Measurements from ENCODE around the gene TTC12. TPM values are rescaled to one million over a fixed set of nuclear protein-coding genes. Genes with fewer than 3 reads are reported as not detected.

TTC12 gene
- total RNA-seq, 1 experiment from 2014 or later = 11.9 TPM

DNA sequence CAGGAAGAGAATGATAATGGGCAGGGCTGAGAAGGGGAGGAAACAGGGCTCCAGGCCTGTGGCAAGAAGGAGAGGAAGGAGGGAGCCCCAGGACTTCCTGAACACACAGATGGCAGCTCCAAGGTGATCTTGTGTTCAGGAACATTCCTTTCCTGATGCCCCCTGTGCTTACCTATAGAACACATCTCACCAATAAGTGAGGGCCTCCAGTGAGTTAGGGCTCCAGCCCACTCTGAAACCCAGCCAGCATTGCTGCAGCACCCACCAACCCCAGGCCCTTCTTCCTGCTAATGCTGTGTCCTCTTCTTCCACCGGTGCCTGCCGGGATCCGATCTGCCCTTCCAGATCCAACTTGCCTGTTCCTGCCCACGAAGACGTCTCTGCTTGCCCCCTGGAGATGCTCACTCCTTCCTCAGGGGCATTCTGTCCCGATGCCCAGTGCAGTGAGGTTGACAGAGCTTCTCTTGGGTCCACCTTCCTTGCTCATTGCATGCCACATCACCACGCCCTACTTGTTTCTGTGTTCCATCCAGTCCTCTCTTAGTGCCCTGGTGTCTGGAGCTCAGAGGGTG, 90.6 kb downstream of the TTC12 start:
- no peak for DNase-seq (ENCODE audit: low spot score)

DNA sequence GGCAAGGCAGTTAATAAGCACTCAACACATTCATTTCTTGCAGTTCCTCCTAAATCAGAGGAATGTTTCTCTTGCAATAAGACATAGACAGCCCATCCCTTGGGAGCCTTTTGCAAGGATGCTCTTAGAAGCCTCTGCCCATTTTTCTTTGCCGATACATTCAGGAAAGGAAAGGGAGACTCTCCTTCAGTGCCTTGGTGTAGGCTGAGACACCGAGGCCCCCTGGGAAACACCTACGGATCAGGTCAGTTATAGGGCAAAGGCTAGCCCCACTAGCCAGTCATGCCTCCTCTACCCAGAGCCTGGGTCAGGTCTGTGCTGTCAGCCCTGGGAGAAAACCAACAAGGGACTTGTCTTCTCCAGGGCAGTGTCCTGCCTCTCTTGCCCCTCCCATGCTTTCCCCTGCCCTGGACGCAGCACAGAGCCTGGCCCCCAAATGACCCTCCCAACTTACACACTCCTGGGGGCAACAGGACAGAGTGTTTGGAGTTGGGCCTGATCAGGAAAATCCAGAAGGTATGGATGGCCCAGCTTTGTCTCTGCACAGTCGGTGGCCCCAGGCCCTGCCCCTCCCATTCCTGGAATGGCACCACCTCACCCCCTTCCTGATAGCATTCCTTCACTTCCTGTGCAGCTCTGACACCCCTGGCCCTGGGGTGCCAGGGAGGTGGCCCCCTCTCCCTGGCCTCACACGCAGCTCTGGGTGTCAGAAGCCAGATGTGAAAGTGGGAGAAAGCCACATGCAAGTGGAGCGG, 91.5 kb downstream of the TTC12 start:
- DNase-seq (ENCODE audit: low spot score) = no peak

DNA sequence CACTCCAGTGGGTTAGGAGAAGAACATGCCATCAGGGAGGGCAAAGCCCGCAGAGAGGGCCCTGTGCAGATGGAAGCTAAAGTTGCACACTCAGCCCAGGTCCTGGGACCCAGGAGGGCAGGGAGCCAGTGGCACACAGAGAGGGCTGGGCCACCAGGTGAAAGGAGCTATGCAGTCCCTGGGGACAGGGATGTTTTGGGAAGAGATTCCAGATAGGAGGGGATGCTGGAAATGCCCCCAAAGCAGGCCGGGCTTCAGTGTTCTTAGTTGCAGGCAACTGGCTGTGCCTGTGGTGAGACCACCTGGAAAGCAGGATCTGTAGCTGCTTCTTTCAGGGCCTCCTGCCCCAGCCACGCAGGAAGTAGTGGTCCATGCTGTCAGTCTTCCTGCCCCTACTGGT, 92.8 kb downstream of the TTC12 start:
- DNase-seq (ENCODE audit: low spot score) = no peak

DNA sequence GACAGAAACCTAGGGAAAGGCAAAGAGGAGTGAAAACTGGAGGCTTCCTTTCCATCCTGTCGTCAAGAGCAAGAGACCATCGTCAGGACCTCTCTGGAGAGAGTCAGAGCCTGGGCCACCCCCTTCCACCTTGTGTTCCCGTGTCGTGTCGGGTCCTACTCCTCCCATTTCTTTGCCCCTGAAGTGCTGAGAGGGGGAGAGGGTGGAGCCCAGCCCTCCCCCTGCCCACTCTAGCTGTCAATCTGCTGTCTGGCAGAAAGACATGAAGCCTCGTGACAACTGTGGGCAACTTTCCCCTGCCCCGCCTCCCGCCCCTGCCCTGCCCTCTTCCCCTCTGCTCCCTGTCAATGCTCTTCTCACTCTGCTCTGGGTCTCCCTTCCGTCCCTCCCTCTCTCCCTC, 93.8 kb downstream of the TTC12 start:
- DNase-seq (ENCODE audit: low spot score) = no peak

DNA sequence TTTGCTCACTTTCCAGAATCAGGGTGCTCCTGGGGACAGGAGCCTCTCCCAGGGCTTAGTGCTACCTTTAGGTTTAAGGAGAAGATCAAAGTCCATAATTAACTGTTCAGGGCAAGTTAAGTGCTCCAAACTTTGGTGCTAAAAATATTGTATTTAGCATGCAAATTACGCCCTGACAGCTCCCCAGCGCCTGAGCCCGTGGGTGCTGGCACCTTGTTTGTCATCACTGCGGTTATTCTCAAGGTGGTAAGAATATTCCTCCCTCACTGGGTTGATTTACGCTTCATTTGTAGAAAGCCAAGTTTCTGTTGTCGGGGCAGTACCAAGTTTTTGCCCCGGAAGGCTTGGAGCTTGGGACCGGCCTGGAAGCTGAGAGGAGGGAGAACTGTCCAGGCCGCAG, 94.5 kb downstream of the TTC12 start:
- DNase-seq (ENCODE audit: low spot score) = no peak

DNA sequence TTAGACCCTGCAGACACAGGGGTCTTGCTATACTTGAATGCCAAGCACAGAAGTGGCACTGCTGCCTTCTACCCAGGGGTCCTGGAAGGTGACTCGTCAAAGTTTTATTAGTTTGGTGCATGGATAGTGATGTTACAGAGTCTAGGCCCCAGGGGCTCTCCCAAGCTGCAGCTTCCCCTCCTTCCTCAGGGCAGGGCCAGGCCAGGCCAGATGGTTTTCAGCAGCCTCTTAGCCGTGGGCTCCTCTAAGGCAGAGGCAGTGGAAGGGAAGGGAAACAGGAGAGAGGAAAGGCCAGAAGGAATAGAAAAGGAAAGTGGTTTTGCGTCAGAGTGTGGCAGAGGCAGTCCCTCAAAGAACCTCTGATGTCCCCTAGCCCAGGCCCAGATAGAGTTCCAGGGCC, 95.1 kb downstream of the TTC12 start:
- DNase-seq (ENCODE audit: low spot score) = no peak

DNA sequence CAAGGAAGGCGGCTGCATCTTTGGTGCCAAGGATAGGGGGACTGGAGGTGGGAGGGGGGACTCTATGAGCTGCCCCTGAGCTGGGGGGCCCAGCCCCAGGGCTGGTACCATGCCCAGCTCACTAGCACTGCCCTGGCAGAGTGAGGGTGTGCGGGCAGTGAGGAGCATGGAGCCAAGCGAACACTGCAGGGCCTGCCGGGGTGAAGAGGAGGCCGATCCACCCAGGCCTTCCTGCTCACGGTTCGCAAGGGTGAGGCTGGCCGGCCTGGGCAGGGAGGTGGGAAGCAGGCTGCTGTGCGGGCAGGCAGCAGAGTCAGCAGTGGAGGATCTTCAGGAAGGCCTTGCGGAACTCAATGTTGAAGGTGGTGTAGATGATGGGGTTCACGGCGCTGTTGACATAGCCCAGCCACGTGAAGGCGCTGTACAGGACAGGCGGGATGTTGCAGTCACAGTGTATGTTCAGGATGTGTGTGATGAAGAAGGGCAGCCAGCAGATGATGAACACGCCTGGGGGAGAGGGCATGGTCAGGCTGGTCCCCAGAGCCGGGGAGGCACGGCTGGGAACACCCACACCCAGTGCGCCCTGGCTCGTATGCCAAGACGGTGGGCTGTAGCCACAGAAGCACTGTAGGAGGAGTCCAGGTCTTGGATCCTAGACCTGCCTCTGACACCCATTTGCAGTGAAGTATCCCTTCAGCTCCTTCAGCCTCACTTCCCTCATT, 96.2 kb downstream of the TTC12 start:
- DNase-seq (ENCODE audit: low spot score) = no peak

DNA sequence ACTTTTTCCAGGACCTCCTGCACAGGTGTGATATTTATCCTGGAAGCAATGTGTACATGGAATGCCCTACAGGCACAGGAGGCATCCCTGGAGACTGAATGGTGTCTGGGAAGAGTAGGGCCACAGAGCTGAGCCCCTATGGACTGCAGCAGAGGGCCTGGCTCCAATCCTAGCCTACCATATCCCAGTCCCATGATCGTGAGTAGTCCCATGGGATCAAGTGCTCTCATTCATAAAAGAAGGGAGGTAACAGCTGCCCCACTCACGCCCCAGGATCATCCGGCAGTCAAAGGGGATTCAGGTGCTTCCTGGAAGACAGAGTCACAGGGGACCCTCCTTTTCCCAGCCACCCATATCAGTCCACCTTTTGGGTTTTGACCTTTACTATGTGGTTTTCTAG, 97.2 kb downstream of the TTC12 start:
- DNase-seq (ENCODE audit: low spot score) = no peak

DNA sequence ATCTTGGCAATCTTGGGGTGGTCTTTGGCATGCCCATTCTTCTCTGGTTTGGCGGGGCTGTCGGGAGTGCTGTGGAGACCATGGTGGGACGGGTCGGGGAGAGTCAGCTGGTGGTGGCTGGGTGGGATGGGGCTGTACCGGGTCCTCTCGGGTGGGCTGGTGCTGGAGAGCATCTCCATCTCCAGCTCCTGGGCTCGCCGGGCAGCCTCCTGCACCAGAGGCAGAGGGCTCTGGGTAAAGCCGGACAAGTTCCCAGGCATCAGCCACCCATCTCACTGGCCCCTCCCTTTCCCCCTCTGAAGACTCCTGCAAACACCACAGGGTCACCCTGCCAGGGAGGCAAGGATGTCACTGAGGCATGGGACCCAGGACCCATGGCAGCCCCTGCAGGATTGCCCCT, 98.3 kb downstream of the TTC12 start:
- DNase-seq (ENCODE audit: low spot score) = no peak

DNA sequence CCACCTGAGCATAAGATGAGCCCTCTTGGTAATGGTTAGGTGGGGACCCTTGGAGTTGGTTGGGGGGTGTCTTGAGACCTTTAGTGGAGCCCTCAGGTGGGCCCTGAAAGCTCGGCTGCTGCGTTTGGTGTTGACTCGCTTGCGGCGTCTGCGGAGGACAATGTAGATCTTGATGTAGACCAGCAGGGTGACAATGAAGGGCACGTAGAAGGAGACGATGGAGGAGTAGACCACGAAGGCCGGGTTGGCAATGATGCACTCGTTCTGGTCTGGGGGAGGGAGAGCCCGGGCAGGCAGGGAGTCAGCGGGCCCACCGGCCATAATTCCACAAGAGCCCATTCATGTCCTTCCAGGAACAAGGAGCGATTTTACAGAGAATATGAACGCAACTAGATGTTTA, 101.0 kb downstream of the TTC12 start:
- no peak for DNase-seq (ENCODE audit: low spot score)

Other genes with a start within 250 kb of the TTC12 start
- not detected in 2 replicates for gene ANKK1, start 73.2 kb downstream of the TTC12 start, total RNA-seq (2014; rRNA removed; shearing (Covaris generic))
- 1.1 and 1.2 TPM in 2 replicates for gene DRD2, start 160.8 kb downstream of the TTC12 start, total RNA-seq (2014; rRNA removed; shearing (Covaris generic))

All from HT-29 (cell line).